ENCODE measurements around the gene METTL1. TPM values are rescaled to one million over a fixed set of nuclear protein-coding genes. Genes with fewer than 3 reads are reported as not detected.

METTL1 gene
- total RNA-seq, 1 donor from 2014 or later = 40.7 TPM

DNA sequence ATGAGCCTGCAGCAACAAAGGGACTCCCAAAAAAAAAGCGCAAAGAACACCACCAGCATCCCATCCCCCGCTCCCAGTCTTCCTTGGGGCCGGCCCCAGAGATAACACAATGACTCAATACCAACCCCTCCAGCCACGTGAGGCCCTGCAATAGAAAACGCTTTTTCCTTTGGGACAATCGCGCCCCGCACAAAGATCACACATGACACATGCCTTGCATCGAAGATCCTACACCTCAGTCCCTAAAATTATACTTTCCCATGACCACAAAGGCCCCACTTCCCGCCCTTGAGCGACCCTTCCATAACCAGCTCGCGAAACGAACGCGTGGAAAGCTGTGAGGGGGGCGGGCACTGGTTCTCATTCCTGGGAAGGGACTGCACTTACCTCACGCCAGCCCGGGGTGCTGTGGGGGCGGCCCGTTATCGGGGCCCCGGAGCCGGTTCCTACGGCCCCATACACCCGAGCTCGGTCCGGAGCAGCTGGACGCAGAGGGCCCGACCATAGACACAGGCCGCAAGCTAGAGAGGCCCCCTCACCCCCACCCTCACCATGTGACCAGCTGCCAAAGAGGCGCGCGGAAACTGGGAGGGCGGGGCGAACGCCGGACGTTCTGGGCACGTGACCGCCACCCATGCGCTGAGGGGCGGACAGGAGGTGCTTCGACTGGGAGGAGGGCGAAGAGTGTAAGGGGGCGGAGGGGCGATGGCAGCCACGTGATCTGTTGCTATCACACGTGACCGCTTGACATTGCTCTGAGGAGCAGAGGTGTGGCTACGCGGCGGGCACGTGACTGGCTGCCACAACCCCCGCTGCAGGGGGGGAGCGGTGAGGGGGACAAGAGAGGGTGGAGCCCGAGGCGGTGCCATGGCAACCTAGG lies 19.9 kb downstream of the METTL1 start, which contains the start of gene CDK4:
CDK4 (minus strand) TSS at position 523 of the 880 bp plus-strand sequence. CDS start 593 bp downstream, outside the sequence.
- TF ChIP-seq, protein P1, sequence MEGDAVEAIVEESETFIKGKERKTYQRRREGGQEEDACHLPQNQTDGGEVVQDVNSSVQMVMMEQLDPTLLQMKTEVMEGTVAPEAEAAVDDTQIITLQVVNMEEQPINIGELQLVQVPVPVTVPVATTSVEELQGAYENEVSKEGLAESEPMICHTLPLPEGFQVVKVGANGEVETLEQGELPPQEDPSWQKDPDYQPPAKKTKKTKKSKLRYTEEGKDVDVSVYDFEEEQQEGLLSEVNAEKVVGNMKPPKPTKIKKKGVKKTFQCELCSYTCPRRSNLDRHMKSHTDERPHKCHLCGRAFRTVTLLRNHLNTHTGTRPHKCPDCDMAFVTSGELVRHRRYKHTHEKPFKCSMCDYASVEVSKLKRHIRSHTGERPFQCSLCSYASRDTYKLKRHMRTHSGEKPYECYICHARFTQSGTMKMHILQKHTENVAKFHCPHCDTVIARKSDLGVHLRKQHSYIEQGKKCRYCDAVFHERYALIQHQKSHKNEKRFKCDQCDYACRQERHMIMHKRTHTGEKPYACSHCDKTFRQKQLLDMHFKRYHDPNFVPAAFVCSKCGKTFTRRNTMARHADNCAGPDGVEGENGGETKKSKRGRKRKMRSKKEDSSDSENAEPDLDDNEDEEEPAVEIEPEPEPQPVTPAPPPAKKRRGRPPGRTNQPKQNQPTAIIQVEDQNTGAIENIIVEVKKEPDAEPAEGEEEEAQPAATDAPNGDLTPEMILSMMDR (IDR thresholded peaks at IDR 0.05) = no peak
- intact Hi-C loops (cut with micrococcal nuclease) = loop anchor here (1.0 to 5.0 kb wide), 9 partner anchors 8 to 1065 kb away; partner anchors contain the start of genes ARHGAP9, DDIT3, EEF1AKMT3 and METTL1
- POLR2A ChIA-PET = interaction anchor here (0.6 to 1.2 kb wide), 8 partner anchors 10 to 1376 kb away, joined by 3 to 6 read pairs (median 3); partner anchors contain the start of genes DDIT3, EEF1AKMT3, METTL1 and OS9

DNA sequence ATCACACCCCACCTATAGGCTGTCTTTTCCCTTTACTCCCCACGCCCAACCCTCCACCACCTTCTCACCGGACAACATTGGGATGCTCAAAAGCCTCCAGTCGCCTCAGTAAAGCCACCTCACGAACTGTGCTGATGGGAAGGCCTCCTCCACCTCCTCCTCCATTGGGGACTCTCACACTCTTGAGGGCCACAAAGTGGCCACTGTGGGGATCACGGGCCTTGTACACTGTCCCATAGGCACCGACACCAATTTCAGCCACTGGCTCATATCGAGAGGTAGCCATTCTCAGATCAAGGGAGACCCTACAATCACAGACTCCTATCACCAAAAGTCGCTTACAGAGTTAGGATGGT lies 20.5 kb downstream of the METTL1 start:
- H3K27ac Mint-ChIP-seq = peak overlapping the region; percentile 87
- peaks cover 52% of the 10 kb centered on the region for H3K4me1 Mint-ChIP-seq
- intact Hi-C loops (cut with micrococcal nuclease) = loop anchor here (5.0 kb wide), 2 partner anchors 274 to 1064 kb away; partner anchors contain the start of genes ARHGAP9 and PTGES3
- no peaks in the 10 kb centered on the region for H3K9me3 Mint-ChIP-seq
- no peaks in the 10 kb centered on the region for H3K27me3 Mint-ChIP-seq
- ChIA-PET POLR2A (interaction anchor here (0.9 to 1.2 kb wide), 5 partner anchors 10 to 85 kb away, joined by 3 to 6 read pairs (median 3); partner anchors contain the start of genes EEF1AKMT3, METTL1 and OS9), CTCF (no interaction called here)
- H3K4me3 Mint-ChIP-seq = peak overlapping the region; percentile 90
- peaks cover 55% of the 10 kb centered on the region for H3K36me3 Mint-ChIP-seq (ENCODE audit: low read depth)
- ATAC-seq (ENCODE audit: low read depth) = no peak
- TF ChIP-seq, protein P1 (IDR thresholded peaks at IDR 0.05) = no peak
- no peak for DNase-seq

More for the DNA sequence above, 19.9 kb downstream of the METTL1 start, which contains the start of gene CDK4:
- H3K4me1 Mint-ChIP-seq = peaks cover 55% of the 10 kb centered on the region
- peak within 1 kb of the TSS; percentile 87 for H3K27ac Mint-ChIP-seq
- CTCF ChIA-PET = no interaction called here
- H3K4me3 Mint-ChIP-seq = peak within 1 kb of the TSS; percentile 90
- peak; percentile 94 for DNase-seq
- peaks cover 51% of the 10 kb centered on the region for H3K36me3 Mint-ChIP-seq (ENCODE audit: low read depth)
- no peaks in the 10 kb centered on the region for H3K27me3 Mint-ChIP-seq
- ATAC-seq (ENCODE audit: low read depth) = peak; percentile 76
- H3K9me3 Mint-ChIP-seq = no peaks in the 10 kb centered on the region

DNA sequence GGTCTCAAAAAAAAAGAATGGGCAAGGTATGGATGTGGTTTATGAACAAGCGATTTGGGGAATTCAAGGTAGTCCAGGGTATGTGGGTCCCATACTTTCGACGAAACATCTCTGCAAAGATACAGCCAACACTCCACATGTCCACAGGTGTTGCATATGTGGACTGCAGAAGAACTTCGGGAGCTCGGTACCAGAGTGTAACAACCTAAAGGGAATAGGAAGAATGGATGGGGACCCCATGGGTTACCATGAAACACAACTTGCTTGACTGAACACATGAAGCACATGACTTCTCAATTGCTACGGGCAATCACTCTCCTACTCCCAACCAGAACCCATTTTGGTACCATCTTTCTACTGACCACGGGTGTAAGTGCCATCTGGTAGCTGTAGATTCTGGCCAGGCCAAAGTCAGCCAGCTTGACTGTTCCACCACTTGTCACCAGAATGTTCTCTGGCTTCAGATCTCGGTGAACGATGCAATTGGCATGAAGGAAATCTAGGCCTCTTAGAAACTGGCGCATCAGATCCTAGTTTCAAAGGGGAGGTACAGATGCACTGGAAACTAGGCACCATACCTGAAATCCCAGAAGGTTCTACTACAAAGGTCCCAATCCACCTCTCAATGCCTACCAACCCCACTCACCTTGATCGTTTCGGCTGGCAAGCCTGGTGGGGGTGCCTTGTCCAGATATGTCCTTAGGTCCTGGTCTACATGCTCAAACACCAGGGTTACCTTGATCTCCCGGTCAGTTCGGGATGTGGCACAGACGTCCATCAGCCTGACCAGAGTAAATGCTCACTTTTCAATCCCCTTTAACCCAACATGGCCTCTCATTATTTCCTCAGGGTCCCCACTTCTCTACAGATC lies 21.1 kb downstream of the METTL1 start:
- H3K27me3 Mint-ChIP-seq = no peaks in the 10 kb centered on the region
- peaks cover 55% of the 10 kb centered on the region for H3K4me1 Mint-ChIP-seq
- ATAC-seq (ENCODE audit: low read depth) = no peak
- peak overlapping the region; percentile 87 for H3K27ac Mint-ChIP-seq
- POLR2A ChIA-PET = no interaction called here
- H3K4me3 Mint-ChIP-seq = peak overlapping the region; percentile 90
- intact Hi-C loops (cut with micrococcal nuclease) = loop anchor here (5.0 kb wide), 2 partner anchors 273 to 1063 kb away; partner anchors contain the start of genes ARHGAP9 and PTGES3
- TF ChIP-seq, protein P1 (IDR thresholded peaks at IDR 0.05) = no peak
- no peaks in the 10 kb centered on the region for H3K9me3 Mint-ChIP-seq
- DNase-seq = no peak
- CTCF ChIA-PET = no interaction called here
- peaks cover 56% of the 10 kb centered on the region for H3K36me3 Mint-ChIP-seq (ENCODE audit: low read depth)

DNA sequence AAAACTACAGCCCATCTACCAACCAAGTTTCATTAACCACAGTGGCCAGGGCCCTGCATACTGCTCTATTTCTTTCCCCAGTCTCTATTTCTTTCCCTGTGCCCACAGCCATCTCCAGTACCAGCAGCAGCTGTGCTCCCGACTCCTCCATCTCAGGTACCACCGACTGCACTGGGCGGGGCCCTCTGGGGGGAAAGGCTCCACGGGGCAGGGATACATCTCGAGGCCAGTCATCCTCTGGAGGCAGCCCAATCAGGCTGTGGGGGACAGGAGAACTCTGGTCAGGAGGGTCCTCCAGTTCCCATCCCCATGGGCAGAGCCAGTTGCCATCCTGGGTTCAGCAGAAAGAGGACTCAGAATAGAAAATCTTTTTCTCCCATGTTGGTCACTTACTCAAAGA lies 22.8 kb downstream of the METTL1 start:
- CTCF ChIA-PET = no interaction called here
- POLR2A ChIA-PET = interaction anchor here (0.6 to 0.7 kb wide), 2 partner anchors 638 to 1290 kb away, joined by 3 to 5 read pairs; partner anchors contain the start of gene STAT6
- no peaks in the 10 kb centered on the region for H3K9me3 Mint-ChIP-seq

More for the DNA sequence above, 22.8 kb downstream of the METTL1 start:
- ATAC-seq (ENCODE audit: low read depth) (no peak), DNase-seq (no peak)
- no peak overlapping the region for H3K4me3 Mint-ChIP-seq
- peaks cover 62% of the 10 kb centered on the region for H3K4me1 Mint-ChIP-seq
- intact Hi-C loops (cut with micrococcal nuclease) = no loop called here
- TF ChIP-seq, protein P1 (IDR thresholded peaks at IDR 0.05) = no peak
- no peak overlapping the region for H3K27ac Mint-ChIP-seq
- H3K27me3 Mint-ChIP-seq = no peaks in the 10 kb centered on the region
- H3K36me3 Mint-ChIP-seq (ENCODE audit: low read depth) = peaks cover 60% of the 10 kb centered on the region

Data from activated B cell treated with CpG ODN at 0.5 μM for 24 hours (primary cell).